Brain pericyte (primary cell): ENCODE data around the gene CIRBP.

Experiments
- DNase-seq: peaks from one replicate; pipeline ENCODE4 v3.0.0-alpha.2; 2012; ENCODE audit warnings: low read depth, low spot score

The CIRBP gene

DNA sequence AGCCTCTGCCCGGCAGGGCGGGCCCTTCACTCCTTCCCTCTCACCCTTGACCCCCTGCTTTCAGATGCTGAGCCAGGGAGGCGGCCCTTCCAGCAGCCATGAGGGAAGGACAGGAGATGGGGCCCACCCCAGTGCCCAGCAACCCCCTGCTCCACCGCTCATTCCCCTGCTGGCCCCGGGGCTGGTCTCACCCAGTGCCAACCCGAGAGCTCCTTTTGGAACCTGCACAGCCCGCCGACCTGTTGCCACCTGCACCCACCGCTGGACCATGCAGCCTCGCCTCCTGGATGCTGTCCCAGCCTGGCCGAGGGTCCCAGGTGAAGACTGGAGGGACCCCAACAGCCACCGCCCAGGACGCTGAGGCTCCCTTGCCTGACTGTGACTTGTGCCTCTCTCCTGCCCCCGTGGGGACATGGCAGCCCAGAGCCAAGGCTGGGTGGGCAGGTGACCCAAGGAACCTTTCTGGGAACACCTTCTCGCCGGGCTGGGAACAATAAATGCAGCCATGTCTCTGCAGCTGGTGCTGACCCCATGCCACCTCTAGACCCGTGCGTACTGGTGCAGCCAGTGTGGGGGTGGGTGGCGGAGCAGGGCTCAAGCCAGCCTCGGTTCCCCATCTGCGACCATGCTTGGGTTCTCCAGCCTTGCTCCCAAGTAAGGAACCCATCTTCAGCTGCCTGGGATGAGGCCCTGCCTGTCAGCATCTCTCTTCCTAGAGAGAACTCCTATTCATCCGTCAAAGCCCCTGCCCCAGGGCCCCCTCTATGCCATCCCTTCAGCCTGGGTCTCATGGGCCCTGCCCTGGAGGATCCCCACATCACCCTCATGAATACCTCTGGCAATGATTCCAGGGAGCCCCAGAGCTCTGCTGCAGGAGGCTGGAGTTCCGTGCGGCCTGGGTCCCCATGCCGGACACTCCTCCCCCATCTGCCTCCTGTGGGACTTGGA lies 9.9 kb downstream of the CIRBP start:
- no peak for DNase-seq

- no peak for DNase-seq
Measured at GRCh38 chr19:1279782-1280341, 10.7 kb downstream of the CIRBP start.

GRCh38 chr19:1280636-1281568 lies 11.8 kb downstream of the CIRBP start:
- DNase-seq, result no peak

DNA sequence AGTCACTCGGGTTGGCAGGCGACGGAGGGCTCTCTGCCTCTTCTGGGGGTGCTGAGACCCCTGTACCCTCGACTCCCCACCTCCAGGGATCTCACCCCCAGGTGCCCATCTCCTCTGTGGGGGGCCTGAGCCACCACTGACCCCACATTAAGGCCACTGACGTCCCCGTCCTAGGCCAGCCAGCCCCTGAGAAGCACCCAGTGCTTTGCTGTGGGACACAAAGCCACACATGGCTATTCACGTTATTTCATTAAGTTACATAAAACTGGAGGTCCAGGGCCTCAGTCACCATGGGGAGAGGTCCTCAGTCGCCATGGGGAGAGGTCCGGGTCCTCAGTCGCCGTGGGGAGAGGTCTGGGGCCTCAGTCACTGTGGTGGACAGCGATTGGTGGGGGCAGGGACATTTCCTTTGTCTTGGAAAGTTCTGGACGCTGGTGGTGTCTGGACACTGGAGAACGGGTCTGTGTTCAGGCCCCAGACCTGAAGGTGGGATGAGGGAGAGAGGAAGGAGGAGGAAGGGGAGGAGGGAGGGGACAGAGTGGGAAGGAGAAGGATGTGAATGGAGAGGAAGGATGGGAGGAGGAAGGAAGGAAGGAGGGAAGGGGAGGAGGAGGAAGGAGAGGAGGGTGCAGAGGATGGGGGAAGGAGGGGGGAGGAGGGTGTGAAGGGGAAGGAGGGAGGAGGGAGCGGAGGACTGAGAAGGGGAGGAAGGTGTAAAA lies 12.6 kb downstream of the CIRBP start:
- no peak for DNase-seq

DNA sequence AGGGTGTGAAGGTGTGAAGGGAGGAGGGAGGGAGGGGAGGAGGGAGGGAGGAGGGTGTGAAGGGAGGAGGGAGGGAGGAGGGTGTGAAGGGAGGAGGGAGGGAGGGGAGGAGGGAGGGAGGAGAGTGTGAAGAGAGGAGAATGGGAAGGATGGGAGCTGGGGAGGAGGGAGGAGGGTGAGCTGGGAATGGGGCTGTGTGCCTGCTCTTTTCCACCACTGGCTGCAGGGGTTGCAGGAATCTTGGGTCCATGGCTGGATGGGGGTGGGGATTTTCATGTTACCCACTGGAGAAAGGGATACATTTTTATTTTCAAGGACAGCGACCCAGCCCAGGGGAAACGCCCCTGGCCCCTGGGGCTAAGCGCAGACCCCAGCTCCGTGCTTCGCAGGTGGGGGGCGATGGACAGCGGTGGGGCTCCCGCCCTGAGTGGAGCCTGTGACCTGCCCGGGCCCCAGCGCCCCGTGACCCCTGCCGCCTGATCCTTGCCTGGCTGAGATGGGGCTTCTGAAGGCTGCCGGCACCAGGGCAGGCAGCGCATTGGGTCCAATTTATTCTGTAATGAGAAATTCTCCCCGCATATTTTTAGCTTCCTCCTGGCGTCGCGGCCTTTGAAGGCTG lies 13.6 kb downstream of the CIRBP start:
- DNase-seq, result no peak

DNA sequence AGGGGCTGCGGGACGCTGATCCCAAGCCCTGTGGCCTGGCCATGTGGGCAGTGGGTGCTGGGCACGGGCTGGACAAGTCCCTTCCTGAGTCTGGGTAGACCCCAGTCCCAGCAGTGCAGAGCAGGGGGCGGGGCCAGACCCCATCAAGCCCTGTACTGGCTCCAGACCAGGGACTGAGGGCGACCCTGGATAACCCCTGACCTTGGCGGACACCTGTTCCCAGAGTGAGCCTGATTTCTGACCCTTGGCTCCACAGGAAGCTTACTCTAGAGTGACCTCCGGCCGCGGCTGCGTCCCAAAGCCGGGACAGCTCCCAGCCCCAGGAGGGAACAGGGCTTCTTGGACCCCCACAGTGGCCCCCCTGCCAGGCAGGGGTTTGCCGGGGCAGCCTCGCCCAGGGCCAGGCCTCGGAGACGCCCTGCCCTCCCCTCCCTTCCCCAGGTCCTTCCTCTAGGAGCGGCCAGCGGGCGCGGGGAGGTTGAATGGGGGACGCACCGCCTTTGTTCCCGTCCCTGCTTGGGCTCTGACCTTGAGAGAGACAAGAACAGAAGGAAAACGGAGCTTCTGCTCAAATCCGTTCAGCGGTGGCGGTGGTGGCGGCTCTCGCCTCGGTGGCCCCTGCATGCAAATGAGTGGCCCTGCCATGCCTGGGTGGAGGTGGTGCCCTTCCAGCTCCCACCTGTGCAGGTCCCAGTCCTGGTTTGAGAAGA lies 14.2 kb downstream of the CIRBP start:
- no peak for DNase-seq

GRCh38 chr19:1283917-1284292 lies 14.8 kb downstream of the CIRBP start:
- no peak for DNase-seq

DNA sequence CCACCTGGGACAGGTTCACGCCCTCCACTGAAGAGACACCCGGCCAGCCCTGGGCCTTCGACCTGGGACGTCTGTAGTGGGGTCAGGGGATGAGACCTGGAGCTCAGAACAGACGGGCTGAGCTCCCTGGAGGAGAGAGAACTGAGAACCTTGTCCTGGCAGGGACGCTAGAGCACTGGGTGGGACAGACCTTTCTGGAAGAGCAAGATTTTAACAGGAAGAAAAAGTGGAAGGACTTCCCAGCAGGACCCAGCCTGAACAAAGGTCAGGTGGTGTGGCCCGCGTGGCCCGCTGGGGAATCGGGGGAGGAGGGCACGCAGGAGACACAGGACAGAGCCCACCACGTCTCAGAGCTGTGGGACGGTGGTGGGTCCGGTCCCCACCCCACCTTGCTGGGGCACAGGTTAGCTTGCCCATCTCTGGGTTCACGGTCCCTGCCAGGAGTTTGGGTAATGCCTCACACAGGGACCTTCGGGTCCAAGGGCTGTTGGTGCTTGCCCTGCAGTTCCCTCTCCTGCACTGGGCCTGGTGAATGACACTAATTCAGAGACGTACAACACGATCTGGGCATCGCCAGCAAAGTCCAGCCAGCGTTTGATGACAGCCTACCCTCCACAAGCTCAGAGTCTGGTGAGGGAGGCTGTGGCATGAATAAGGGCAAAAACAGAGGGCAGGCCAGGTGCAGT lies 15.3 kb downstream of the CIRBP start:
- DNase-seq, result no peak

DNA sequence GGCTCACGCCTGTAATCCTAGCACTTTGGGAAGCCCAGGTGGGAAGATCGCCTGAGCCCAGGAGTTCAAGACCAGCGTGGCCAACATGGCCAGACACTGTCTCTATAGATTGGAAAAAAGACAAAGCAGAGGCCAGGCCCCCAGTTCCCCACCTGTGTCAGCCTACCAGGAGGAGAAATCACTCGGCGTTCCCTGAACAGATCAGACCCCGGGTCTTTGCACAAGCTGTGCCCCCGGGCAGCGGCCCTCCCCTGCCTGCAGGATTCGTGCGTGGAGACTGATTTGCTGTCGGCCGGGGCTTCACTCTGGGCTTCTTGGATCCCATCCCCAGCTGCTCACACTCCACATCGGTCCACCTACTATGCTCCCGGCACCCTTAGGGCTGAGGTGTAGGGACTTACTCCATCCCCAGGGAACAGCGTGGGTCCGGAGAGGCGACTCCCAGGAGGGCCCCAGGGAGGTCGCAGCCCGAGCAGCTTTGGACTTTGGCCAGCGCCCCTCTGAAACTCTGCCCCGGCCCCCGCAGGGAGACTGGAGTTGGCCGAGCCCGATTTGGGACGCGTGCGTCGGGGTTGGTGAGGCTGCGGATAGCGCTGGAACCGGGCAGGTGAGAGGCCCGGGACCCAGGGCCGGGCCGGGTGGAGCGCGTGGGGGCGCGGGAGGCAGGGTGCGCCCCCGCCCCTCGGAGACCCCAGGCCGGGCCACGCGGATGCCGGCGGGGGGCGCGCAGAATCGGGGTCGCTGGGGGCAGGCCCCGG lies 16.0 kb downstream of the CIRBP start:
- DNase-seq, result no peak

DNA sequence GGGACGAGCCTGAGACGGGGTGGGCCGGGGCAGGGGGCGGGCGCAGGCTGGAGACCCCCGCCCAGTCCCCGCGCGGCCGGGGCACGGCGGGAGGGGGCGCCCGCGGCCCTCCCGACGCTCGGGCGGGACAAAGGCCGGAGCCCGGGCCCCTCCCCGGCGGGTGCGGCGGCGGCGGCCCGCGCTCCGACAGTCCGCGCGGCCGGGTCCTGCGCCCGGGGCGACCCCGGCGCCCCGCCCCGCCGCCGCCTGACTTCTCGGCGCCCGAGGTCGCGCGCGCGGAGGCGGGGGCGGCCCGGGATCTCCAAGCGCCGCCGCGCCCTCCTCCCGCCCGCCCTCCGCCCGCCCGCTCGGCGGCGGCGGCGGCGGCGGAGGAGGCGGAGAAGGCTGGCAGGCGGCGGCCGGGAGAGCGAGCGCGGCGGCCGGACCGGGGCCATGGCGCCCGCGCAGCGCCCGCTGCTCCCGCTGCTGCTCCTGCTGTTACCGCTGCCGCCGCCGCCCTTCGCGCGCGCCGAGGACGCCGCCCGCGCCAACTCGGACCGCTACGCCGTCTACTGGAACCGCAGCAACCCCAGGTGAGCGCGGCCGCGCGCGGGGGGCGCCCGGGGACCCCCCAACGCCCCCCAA lies 16.7 kb downstream of the CIRBP start, which contains the start of gene EFNA2:
TSS of gene EFNA2 (plus strand) at position 137 of the 624 bp plus-strand sequence. CDS start at position 433, 296 bp downstream.
- DNase-seq, result no peak

GRCh38 chr19:1286487-1287353 lies 17.6 kb downstream of the CIRBP start:
- DNase-seq, result no peak

DNA sequence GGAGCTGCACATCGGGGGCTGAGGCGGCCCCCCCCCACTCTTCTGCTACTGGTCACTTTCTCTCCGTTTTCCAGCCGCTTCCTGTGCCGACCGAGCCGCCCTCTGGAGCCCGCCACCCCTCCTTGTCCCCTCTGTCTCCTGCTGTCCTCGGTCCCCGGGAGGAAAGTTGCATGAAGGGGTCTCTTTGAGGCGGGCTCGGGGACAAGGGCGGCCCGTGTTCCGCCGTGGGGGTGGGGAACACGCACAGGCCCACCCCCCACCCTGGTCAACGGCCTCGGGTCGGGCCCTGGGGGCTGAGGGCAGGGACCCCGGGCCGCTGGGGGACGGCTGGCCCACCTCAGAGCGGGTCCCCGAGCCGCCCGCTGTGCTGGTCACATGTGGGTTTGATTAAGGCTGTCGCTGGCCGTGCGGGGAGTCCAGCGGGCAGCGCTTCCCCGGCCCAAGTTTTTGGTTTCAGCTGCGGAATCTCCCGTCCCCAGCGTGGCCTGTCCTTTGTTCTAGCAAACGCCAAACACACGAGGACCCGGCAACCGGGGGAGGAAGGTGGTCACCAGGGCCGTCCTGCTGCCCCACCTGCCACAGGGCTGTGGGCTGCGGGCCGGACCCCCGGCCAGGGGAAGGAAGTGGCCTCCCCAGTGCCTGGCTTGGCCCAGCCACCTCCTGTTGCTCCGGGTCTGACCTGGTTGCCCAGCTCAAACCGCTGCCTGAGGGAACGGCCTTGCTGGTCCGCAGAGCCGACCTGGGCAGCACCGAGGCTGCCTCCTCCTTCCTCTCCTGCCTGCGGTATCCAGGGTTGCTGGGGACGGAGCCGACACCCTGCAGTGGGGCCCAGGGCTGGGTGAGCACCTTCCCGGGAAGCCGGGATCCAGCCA lies 18.5 kb downstream of the CIRBP start:
- no peak for DNase-seq

DNA sequence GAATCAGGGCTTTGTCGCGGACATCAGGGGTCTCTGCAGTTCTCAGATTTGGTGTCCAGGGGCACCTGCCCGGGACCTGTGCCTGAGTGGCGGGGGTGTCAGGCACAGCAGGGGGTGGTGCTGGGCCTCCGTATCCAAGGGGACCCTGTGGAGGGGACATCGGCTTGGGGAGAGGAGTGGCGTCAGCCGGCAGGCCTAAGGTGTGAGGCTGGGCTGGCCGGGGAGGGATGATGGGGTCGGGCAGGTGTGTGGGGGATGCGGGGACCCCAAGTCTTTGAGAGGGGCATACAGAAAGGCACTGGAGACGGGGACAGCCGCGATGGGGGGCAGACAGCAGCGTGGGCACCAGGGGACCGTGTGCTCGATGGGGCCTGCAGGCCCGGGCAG lies 19.1 kb downstream of the CIRBP start:
- no peak for DNase-seq

- no peak for DNase-seq
Measured at GRCh38 chr19:1288833-1289685, 19.9 kb downstream of the CIRBP start.

- DNase-seq, result no peak
Measured at GRCh38 chr19:1289686-1290025, 20.5 kb downstream of the CIRBP start.
